ENCODE measurements around the gene TCF23. TPM values are rescaled to one million over a fixed set of nuclear protein-coding genes. Genes with fewer than 3 reads are reported as not detected.

Gene TCF23
- total and polyA plus RNA-seq, 2 of the 4 experiments (the other 2 are of a cell fraction): not detected

DNA sequence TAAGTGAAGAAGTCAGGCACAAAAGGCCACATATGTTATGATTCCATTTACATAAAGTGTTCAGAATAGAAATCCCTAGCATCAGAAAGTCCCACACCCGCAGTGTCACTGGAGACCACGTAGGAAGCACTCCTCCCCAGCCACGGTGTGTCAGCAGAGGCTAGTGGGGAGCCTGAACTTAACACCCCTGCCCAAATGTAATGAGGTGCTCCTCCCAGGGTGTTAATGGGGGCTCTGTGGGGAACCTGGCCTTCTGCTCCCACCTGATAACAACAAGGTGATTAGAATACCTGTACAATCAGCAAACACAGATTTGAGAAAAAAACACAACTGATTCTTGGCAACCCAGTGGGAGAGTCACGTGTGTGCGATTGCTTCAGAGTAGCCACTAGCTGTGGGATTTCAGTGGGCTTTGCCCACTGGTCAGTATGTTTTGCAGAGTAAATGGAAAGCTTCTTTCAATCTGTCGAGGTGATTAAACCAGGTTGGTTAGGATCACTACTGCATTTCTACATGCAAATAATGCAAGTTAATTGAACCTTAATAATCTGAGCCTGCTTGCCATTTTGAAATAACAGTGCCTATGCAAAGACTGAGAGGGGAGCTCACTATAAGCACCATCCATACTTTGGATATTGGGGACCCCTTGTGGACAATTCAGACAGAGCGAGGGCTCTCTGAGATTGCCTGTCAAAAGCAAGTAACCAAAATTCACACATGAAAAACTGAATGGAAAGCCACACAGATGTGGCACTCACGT is 42.4 kb downstream of the TCF23 start (continued):
- TF ChIP-seq CHD1 (IDR thresholded peaks at IDR 0.05; ENCODE audit: low read depth, low read length): no peak

GRCh38 chr2:27194538-27195354 is 45.9 kb downstream of the TCF23 start:
- Histone ChIP-seq H3K14ac (replicated peaks; ENCODE audit: low read depth, low read length) (no peak overlapping the region), H3K27me3 (ENCODE audit: control insufficient read depth, insufficient read depth, low read length) (peaks cover 5% of the 10 kb centered on the region), H2BK20ac (ENCODE audit: low read depth, low read length) (no peak overlapping the region), H2BK5ac (ENCODE audit: low read depth, low read length, poor library complexity, severe bottlenecking) (no peak overlapping the region), H2AFZ (replicated peaks; ENCODE audit: low read length, poor library complexity) (no peak overlapping the region), H4K91ac (ENCODE audit: insufficient read depth, low read depth, low read length) (no peak overlapping the region), H2AK5ac (ENCODE audit: low read depth, low read length) (no peak overlapping the region), H3K4ac (ENCODE audit: low read depth, low read length) (no peak overlapping the region), H3K79me1 (ENCODE audit: low read depth in 1 of 2, low read length in 2 of 2) (no peaks in the 10 kb centered on the region), H3K9me1 (ENCODE audit: insufficient read depth, low read length) (no peaks in the 10 kb centered on the region; the same call in 1 of the 2 replicates), H3K4me2 (ENCODE audit: low read depth, low read length) (no peak overlapping the region), H3K9ac (ENCODE audit: low read depth, low read length) (no peak overlapping the region), H3K23ac (ENCODE audit: low read depth, low read length) (no peak overlapping the region), H3K36me3 (ENCODE audit: control insufficient read depth, insufficient read depth, low read length) (peaks cover under 1% of the 10 kb centered on the region; the same call in 1 of the 2 replicates), H2BK15ac (ENCODE audit: low read depth, low read length) (no peak overlapping the region), H3K4me1 (ENCODE audit: control insufficient read depth, insufficient read depth, low read length) (no peaks in the 10 kb centered on the region), H4K8ac (ENCODE audit: low read depth in 2 of 2, low read length in 2 of 2) (no peak overlapping the region), H3K9me3 (ENCODE audit: control insufficient read depth, insufficient read depth, low read length) (no peaks in the 10 kb centered on the region), H3K27ac (ENCODE audit: insufficient read depth, low read length) (no peak overlapping the region), H2AK9ac (replicated peaks; ENCODE audit: low read depth, low read length, poor library complexity) (no peak overlapping the region), H3K4me3 (ENCODE audit: insufficient read depth, low read depth, low read length) (no peak overlapping the region), H3K18ac (ENCODE audit: low read depth, low read length) (no peak overlapping the region), H4K5ac (ENCODE audit: low read depth, low read length) (no peak overlapping the region), H2BK120ac (ENCODE audit: low read depth, low read length) (no peak overlapping the region), H3K56ac (ENCODE audit: extremely low read depth, insufficient read depth, low read length) (no peak overlapping the region), H4K20me1 (ENCODE audit: insufficient read depth, low read length) (no peaks in the 10 kb centered on the region)
- BruUV-seq (replicated peaks): no TSS peak
- TF ChIP-seq MAFK (IDR thresholded peaks at IDR 0.05; ENCODE audit: low read depth, low read length) (no peak), BHLHE40 (IDR thresholded peaks at IDR 0.05; ENCODE audit: low read depth, low read length) (no peak), NFE2L2 (IDR thresholded peaks at IDR 0.05; ENCODE audit: low read depth, low read length) (no peak), SMC3 (IDR thresholded peaks at IDR 0.05; ENCODE audit: low read depth, low read length) (no peak), RAD21 (IDR thresholded peaks at IDR 0.05; ENCODE audit: low read length) (no peak), ELK1 (IDR thresholded peaks at IDR 0.05; ENCODE audit: borderline replicate concordance, low read depth, low read length) (no peak), RCOR1 (IDR thresholded peaks at IDR 0.05; ENCODE audit: insufficient replicate concordance, low read length) (no peak)
- TF ChIP-seq, protein P1, sequence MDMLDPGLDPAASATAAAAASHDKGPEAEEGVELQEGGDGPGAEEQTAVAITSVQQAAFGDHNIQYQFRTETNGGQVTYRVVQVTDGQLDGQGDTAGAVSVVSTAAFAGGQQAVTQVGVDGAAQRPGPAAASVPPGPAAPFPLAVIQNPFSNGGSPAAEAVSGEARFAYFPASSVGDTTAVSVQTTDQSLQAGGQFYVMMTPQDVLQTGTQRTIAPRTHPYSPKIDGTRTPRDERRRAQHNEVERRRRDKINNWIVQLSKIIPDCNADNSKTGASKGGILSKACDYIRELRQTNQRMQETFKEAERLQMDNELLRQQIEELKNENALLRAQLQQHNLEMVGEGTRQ (IDR thresholded peaks at IDR 0.05; ENCODE audit: low read depth, low read length): no peak
- DNase-seq: no peak
- 74% methylated on average over 3 of the region's 17 CpGs; no CpG with 5 or more reads in 1 of the 2 experiments for WGBS, 2 experiments (ENCODE audit: extremely low coverage in 2 of 2, insufficient read length in 1 of 2)
- in situ Hi-C loops (cut with MboI; ENCODE audit: low sequenced_read_pairs): loop anchor here (5.0 kb wide), 1 partner anchor 92 kb away; no protein-coding TSS in a partner anchor
- POLR2A ChIA-PET (ENCODE audit: unreplicated experiment): no interaction called here
- CTCF ChIA-PET: interaction anchor here (0.6 to 0.9 kb wide), 2 partner anchors 20 to 104 kb away, joined by 3 to 4 read pairs; no protein-coding TSS in a partner anchor
- dilution Hi-C loops (cut with HindIII; ENCODE audit: low sequenced_read_pairs, unreplicated experiment): no loop called here
- no peak for ATAC-seq (ENCODE audit: low read depth)
- intact Hi-C loops (cut with micrococcal nuclease): no loop called here
